ENCODE data around the gene HAL. TPM values are rescaled to one million over a fixed set of nuclear protein-coding genes. Genes with fewer than 3 reads are reported as not detected.

HAL gene
- total and polyA plus RNA-seq, 2 of the 8 experiments (the other 6 are each of a cell fraction or from before 2014, with no cell fraction given), result 0.12 to 0.17 TPM

DNA sequence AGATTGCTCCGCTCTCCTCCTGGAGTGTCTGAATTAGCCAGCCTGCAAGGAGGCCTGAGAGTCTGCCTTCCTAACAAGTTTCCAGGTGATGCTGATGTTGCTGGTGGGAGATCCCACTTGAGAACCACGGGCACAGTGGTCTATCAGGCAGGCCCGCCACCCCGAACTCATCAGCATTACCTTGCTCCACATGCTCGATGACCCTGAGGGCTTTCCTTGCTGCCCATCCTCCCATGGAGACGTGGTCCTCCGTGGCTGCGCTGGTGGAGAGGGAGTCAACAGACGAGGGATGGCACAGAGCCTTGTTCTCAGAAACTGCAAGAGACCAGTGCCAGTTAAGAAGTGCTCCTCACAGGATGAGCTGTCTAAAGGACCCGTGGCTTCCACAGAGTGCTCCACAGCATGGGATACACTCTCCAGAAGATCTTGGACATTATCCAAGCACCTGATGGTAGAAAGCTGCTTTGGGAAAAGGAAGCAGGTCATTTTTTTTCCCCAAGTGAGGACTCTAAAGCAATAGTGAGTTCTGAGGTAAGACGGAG lies 18.3 kb downstream of the HAL start (continued):
- TF ChIP-seq, protein P1, sequence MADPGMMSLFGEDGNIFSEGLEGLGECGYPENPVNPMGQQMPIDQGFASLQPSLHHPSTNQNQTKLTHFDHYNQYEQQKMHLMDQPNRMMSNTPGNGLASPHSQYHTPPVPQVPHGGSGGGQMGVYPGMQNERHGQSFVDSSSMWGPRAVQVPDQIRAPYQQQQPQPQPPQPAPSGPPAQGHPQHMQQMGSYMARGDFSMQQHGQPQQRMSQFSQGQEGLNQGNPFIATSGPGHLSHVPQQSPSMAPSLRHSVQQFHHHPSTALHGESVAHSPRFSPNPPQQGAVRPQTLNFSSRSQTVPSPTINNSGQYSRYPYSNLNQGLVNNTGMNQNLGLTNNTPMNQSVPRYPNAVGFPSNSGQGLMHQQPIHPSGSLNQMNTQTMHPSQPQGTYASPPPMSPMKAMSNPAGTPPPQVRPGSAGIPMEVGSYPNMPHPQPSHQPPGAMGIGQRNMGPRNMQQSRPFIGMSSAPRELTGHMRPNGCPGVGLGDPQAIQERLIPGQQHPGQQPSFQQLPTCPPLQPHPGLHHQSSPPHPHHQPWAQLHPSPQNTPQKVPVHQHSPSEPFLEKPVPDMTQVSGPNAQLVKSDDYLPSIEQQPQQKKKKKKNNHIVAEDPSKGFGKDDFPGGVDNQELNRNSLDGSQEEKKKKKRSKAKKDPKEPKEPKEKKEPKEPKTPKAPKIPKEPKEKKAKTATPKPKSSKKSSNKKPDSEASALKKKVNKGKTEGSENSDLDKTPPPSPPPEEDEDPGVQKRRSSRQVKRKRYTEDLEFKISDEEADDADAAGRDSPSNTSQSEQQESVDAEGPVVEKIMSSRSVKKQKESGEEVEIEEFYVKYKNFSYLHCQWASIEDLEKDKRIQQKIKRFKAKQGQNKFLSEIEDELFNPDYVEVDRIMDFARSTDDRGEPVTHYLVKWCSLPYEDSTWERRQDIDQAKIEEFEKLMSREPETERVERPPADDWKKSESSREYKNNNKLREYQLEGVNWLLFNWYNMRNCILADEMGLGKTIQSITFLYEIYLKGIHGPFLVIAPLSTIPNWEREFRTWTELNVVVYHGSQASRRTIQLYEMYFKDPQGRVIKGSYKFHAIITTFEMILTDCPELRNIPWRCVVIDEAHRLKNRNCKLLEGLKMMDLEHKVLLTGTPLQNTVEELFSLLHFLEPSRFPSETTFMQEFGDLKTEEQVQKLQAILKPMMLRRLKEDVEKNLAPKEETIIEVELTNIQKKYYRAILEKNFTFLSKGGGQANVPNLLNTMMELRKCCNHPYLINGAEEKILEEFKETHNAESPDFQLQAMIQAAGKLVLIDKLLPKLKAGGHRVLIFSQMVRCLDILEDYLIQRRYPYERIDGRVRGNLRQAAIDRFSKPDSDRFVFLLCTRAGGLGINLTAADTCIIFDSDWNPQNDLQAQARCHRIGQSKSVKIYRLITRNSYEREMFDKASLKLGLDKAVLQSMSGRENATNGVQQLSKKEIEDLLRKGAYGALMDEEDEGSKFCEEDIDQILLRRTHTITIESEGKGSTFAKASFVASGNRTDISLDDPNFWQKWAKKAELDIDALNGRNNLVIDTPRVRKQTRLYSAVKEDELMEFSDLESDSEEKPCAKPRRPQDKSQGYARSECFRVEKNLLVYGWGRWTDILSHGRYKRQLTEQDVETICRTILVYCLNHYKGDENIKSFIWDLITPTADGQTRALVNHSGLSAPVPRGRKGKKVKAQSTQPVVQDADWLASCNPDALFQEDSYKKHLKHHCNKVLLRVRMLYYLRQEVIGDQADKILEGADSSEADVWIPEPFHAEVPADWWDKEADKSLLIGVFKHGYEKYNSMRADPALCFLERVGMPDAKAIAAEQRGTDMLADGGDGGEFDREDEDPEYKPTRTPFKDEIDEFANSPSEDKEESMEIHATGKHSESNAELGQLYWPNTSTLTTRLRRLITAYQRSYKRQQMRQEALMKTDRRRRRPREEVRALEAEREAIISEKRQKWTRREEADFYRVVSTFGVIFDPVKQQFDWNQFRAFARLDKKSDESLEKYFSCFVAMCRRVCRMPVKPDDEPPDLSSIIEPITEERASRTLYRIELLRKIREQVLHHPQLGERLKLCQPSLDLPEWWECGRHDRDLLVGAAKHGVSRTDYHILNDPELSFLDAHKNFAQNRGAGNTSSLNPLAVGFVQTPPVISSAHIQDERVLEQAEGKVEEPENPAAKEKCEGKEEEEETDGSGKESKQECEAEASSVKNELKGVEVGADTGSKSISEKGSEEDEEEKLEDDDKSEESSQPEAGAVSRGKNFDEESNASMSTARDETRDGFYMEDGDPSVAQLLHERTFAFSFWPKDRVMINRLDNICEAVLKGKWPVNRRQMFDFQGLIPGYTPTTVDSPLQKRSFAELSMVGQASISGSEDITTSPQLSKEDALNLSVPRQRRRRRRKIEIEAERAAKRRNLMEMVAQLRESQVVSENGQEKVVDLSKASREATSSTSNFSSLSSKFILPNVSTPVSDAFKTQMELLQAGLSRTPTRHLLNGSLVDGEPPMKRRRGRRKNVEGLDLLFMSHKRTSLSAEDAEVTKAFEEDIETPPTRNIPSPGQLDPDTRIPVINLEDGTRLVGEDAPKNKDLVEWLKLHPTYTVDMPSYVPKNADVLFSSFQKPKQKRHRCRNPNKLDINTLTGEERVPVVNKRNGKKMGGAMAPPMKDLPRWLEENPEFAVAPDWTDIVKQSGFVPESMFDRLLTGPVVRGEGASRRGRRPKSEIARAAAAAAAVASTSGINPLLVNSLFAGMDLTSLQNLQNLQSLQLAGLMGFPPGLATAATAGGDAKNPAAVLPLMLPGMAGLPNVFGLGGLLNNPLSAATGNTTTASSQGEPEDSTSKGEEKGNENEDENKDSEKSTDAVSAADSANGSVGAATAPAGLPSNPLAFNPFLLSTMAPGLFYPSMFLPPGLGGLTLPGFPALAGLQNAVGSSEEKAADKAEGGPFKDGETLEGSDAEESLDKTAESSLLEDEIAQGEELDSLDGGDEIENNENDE (IDR thresholded peaks at IDR 0.05; ENCODE audit: insufficient replicate concordance, low read length), result no peak
- TF ChIP-seq KDM1A (IDR thresholded peaks at IDR 0.05; ENCODE audit: borderline replicate concordance, low read length) (no peak), CREB1 (IDR thresholded peaks at IDR 0.05) (no peak), TEAD4 (IDR thresholded peaks at IDR 0.05; ENCODE audit: low read depth, low read length) (no peak), NRF1 (IDR thresholded peaks at IDR 0.05; ENCODE audit: low read depth, low read length) (no peak)
